K562 (cell line): ENCODE results near the gene SUPT5H. TPM values are rescaled to one million over a fixed set of nuclear protein-coding genes. Genes with fewer than 3 reads are reported as not detected.

Experiments
- ATF7 ChIP-seq: fragments of 450-650 bp; IDR thresholded peaks from 2 replicates; pipeline ENCODE4 v1.7.1; 2014; ENCODE audit warnings: mild to moderate bottlenecking, moderate library complexity
- CBX3 ChIP-seq, 2 experiments: IDR thresholded peaks; 1 replicate in 1 of 2; 2 replicates in 1 of 2; pipeline ENCODE4 v1.6.1; 2012; ENCODE audit warnings: inconsistent platforms in 2 of 2, low read length in 2 of 2, borderline replicate concordance in 1 of 2, control low read depth in 1 of 2
- FOXK1 ChIP-seq: sonication (generic); formaldehyde crosslinking; IDR thresholded peaks from 2 replicates; pipeline ENCODE4 v1.8.0; 2022; ENCODE audit warnings: missing genetic modification reagents, mild to moderate bottlenecking, borderline replicate concordance
- HMGN3 ChIP-seq: IDR thresholded peaks from 2 replicates; pipeline ENCODE4 v1.6.1; 2011; ENCODE audit warnings: borderline replicate concordance, low read depth, mild to moderate bottlenecking, mixed read lengths, low read length; ENCODE audit not compliant: insufficient read length; ENCODE audit errors: extremely low read depth
- KLF1 ChIP-seq: fragments of 450-650 bp; IDR thresholded peaks from 2 replicates; pipeline ENCODE4 v1.6.1; 2016; ENCODE audit warnings: missing genetic modification characterization, missing compliant biosample characterization
- RFX5 ChIP-seq: IDR thresholded peaks from 2 replicates; pipeline ENCODE4 v1.6.1; 2011; ENCODE audit warnings: low read depth, mild to moderate bottlenecking, improper control_type of control experiment, low read length
- SMARCA4 ChIP-seq: fragments of 450-650 bp; IDR thresholded peaks from 2 replicates; pipeline ENCODE4 v1.6.1; 2016
- SNRNP70 ChIP-seq: fragments of 200-400 bp; formaldehyde crosslinking; optimal IDR thresholded peaks from 2 replicates; pipeline ENCODE3; 2017; ENCODE audit warnings: low read depth, low read length
- SRF ChIP-seq, 2 experiments: fragments of 250-450, 450-650 bp in 1 of 2; sonication (Bioruptor Pico) in 1 of 2; sonication (generic) in 1 of 2; formaldehyde crosslinking; IDR thresholded peaks; 2 replicates each; pipeline versions ENCODE4 v1.5.0 to v1.5.1; 2020 to 2022; ENCODE audit warnings: mild to moderate bottlenecking in 1 of 2, missing genetic modification reagents in 1 of 2
- TEAD1 ChIP-seq, 2 experiments: fragments of 450-650 bp in 1 of 2; sonication (generic) in 1 of 2; formaldehyde crosslinking; IDR thresholded peaks; 2 replicates each; pipeline versions ENCODE4 v1.4.0 to v1.8.0; 2020 to 2022; ENCODE audit warnings: mild to moderate bottlenecking in 2 of 2, missing genetic modification reagents in 1 of 2
- TGIF2 ChIP-seq: sonication (generic); formaldehyde crosslinking; IDR thresholded peaks from 2 replicates; pipeline ENCODE4 v1.8.1; 2022; ENCODE audit warnings: mild to moderate bottlenecking, missing genetic modification reagents, moderate library complexity
- ZNF121 ChIP-seq: sonication (generic); formaldehyde crosslinking; conservative IDR thresholded peaks from 2 replicates; pipeline ENCODE4 v1.8.0; 2022; ENCODE audit warnings: missing genetic modification reagents
- ZNF124 ChIP-seq: sonication (generic); formaldehyde crosslinking; IDR thresholded peaks from 2 replicates; pipeline ENCODE4 v1.8.1; 2022; ENCODE audit warnings: missing genetic modification reagents
- ZNF133 ChIP-seq: fragments of 250-450 bp; sonication (Bioruptor Pico); IDR thresholded peaks from 2 replicates; pipeline ENCODE4 v1.4.0; 2020; ENCODE audit warnings: mild to moderate bottlenecking
- ZNF263 ChIP-seq: sonication (generic); formaldehyde crosslinking; IDR thresholded peaks from 2 replicates; pipeline ENCODE4 v1.8.0; 2022; ENCODE audit warnings: mild to moderate bottlenecking, missing genetic modification reagents, borderline replicate concordance
- ZNF589 ChIP-seq: fragments of 200-800 bp; sonication (Bioruptor generic); IDR thresholded peaks from 2 replicates; pipeline ENCODE4 v1.6.1; 2016; ENCODE audit warnings: low read depth, missing genetic modification characterization, missing compliant biosample characterization
- ZNF707 ChIP-seq: fragments of 250-450 bp; sonication (Bioruptor Pico); conservative IDR thresholded peaks from 2 replicates; pipeline ENCODE4 v1.8.0; 2022; ENCODE audit warnings: inconsistent platforms, mild to moderate bottlenecking, moderate library complexity
- ZNF778 ChIP-seq: fragments of 450-650 bp; formaldehyde crosslinking; IDR thresholded peaks from 2 replicates; pipeline ENCODE4 v1.4.0; 2020; ENCODE audit warnings: mild to moderate bottlenecking, moderate library complexity
- polyA plus RNA-seq, 8 experiments: library from polyadenylated mRNA; depleted of rRNA in 4 of 8; stranded (reverse) in 5 of 8; unstranded in 3 of 8; fragments of >200 nt; fragmentation: Nextera tagmentation in 2 of 8; fragmentation: Illumina TruSeq in 1 of 8; extraction: Ambion mirVana in 2 of 8; extraction: Trizol in 1 of 8; gene quantifications; 2 replicates each; pipeline versions ENCODE4 v1.2.1 to v1.2.3, GENCODE V29; 2011 to 2014; ENCODE audit warnings: inconsistent platforms in 1 of 8, missing spikeins in 1 of 8
- total RNA-seq, 7 experiments: library from RNA; depleted of rRNA in 6 of 7; stranded (reverse); fragments of >200 nt in 6 of 7; fragmentation: Illumina TruSeq in 2 of 7; extraction: Trizol in 2 of 7; gene quantifications; 2 replicates each; pipeline versions ENCODE4 v1.2.1 to v1.2.3, GENCODE V29; 2011 to 2021; ENCODE audit warnings: low replicate concordance in 1 of 7
- TF ChIP-seq, protein P1 (sequence below): fragments of 250-450 bp; sonication (Bioruptor Pico); IDR thresholded peaks from 2 replicates; pipeline ENCODE4 v1.5.0; 2020; ENCODE audit warnings: mild to moderate bottlenecking
- TF ChIP-seq, protein P2 (sequence below): fragments of 250-450 bp; sonication (Bioruptor Pico); IDR thresholded peaks from 2 replicates; pipeline ENCODE4 v1.8.0; 2021; ENCODE audit warnings: moderate library complexity, mild to moderate bottlenecking, inconsistent platforms
- TF ChIP-seq, protein P3 (sequence below): fragments of 250-450 bp; sonication (Bioruptor Pico); IDR thresholded peaks from 2 replicates; pipeline ENCODE4 v1.5.0; 2021; ENCODE audit warnings: mild to moderate bottlenecking, borderline replicate concordance
- TF ChIP-seq, protein P4 (sequence below): IDR thresholded peaks from 2 replicates; pipeline ENCODE4 v1.6.1; 2012; ENCODE audit warnings: low read depth, low read length, improper control_type of control experiment, borderline replicate concordance

SUPT5H gene
- total and polyA plus RNA-seq, 9 of the 15 experiments (the other 6 are each of a cell fraction or from before 2014, with no cell fraction given) = 13.3 to 85.9 (median 35.9) TPM

DNA sequence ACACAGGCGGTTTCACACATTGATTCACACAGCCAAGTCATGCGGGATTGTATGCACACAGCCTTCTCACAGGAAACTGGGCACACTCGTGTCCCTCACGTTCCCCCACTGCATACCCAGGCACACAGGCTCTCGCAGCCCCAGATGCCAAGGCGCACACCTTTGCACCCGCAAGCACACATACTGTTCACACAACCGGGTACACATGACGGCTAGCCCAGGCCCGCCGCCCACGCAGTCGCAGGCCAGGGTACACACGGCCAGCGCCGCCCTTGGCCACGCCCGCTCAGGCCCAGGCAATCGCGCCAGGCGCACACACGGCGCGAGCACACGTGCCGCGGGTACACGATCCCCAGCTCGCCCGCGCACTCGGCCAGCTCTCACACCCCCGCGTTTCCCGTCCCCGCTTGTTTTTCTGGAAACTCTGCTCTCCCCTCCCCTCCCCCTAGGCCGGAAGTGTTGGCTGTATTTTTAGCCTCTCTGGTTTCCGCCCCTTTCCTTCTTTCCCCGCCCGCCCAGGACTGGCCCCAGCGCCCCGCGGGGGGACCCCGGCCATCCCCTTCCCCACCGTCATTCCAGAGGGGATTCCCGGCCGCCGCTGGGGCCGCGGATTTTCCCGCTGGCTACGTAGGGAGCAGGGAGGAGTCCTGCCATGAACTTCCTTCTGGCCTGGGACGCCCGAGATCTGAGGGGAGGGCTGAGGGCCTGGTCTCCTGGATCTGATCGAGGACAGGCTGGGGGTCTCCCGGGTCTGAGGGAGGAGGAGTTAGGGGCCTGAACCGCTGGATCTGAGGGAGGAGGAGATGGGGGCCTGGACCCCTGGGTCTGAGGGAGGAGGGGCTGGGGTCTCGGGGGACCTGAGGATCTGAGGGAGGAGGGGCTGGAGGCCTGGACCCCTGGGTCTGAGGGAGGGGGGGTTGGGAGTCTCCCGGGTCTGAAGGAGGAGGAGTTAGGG, 42.8 kb upstream of the SUPT5H start (continued):
- TF ChIP-seq, protein P1, sequence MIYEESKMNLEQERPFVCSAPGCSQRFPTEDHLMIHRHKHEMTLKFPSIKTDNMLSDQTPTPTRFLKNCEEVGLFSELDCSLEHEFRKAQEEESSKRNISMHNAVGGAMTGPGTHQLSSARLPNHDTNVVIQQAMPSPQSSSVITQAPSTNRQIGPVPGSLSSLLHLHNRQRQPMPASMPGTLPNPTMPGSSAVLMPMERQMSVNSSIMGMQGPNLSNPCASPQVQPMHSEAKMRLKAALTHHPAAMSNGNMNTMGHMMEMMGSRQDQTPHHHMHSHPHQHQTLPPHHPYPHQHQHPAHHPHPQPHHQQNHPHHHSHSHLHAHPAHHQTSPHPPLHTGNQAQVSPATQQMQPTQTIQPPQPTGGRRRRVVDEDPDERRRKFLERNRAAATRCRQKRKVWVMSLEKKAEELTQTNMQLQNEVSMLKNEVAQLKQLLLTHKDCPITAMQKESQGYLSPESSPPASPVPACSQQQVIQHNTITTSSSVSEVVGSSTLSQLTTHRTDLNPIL (CRISPR knock-in tag) = no peak
- TF ChIP-seq ZNF121 (CRISPR knock-in tag) (no peak), ZNF589 (CRISPR knock-in tag) (no peak), TGIF2 (CRISPR knock-in tag) (no peak), FOXK1 (CRISPR knock-in tag) (peak; percentile 83; the same call in 1 of the 2 replicates), ZNF133 (CRISPR knock-in tag) (no peak), SRF (CRISPR knock-in tag; IDR thresholded peaks at IDR 0.05) (no peak), SMARCA4 (no peak; the same call in 1 of the 2 replicates), ZNF124 (CRISPR knock-in tag) (no peak), ZNF707 (CRISPR knock-in tag) (no peak), TEAD1 (CRISPR knock-in tag; IDR thresholded peaks at IDR 0.05) (peak in 1 of 2 experiments; percentile 24; a peak in 1 of 4 replicates), ZNF263 (CRISPR knock-in tag) (peak; percentile 71; the same call in 1 of the 2 replicates), SNRNP70 (no peak), HMGN3 (peak; percentile 98), CBX3 (IDR thresholded peaks at IDR 0.05; ENCODE audit: borderline replicate concordance in 1 of 2, low read length in 2 of 2) (peak in 1 of 2 experiments; percentile 57; a peak in 2 of 3 replicates), KLF1 (tag) (0 out of 2 replicates have a peak, but pooled peaks have one; percentile 49), ATF7 (peak; percentile 67; the same call in 1 of the 2 replicates), ZNF778 (CRISPR knock-in tag) (no peak), RFX5 (no peak)
- TF ChIP-seq, protein P2, sequence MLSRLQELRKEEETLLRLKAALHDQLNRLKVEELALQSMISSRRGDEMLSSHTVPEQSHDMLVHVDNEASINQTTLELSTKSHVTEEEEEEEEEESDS (CRISPR knock-in tag) = no peak
- TF ChIP-seq, protein P3, sequence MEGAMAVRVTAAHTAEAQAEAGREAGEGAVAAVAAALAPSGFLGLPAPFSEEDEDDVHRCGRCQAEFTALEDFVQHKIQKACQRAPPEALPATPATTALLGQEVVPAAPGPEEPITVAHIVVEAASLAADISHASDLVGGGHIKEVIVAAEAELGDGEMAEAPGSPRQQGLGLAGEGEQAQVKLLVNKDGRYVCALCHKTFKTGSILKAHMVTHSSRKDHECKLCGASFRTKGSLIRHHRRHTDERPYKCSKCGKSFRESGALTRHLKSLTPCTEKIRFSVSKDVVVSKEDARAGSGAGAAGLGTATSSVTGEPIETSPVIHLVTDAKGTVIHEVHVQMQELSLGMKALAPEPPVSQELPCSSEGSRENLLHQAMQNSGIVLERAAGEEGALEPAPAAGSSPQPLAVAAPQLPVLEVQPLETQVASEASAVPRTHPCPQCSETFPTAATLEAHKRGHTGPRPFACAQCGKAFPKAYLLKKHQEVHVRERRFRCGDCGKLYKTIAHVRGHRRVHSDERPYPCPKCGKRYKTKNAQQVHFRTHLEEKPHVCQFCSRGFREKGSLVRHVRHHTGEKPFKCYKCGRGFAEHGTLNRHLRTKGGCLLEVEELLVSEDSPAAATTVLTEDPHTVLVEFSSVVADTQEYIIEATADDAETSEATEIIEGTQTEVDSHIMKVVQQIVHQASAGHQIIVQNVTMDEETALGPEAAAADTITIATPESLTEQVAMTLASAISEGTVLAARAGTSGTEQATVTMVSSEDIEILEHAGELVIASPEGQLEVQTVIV = no peak
- TF ChIP-seq, protein P4, sequence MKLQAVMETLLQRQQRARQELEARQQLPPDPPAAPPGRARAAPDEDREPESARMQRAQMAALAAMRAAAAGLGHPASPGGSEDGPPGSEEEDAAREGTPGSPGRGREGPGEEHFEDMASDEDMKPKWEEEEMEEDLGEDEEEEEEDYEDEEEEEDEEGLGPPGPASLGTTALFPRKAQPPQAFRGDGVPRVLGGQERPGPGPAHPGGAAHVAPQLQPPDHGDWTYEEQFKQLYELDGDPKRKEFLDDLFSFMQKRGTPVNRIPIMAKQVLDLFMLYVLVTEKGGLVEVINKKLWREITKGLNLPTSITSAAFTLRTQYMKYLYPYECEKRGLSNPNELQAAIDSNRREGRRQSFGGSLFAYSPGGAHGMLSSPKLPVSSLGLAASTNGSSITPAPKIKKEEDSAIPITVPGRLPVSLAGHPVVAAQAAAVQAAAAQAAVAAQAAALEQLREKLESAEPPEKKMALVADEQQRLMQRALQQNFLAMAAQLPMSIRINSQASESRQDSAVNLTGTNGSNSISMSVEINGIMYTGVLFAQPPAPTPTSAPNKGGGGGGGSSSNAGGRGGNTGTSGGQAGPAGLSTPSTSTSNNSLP = no peak
